ENCODE measurements around the gene HYDIN. TPM values are rescaled to one million over a fixed set of nuclear protein-coding genes. Genes with fewer than 3 reads are reported as not detected.
"Not testable (repeated sequence)": the region's sequence is repeated elsewhere in the genome, so short reads cannot be mapped to it uniquely, and the experiment has no call there.

HYDIN gene
- polyA plus RNA-seq, 12 donors = 0.96 to 4.7 (median 2.6) TPM; not detected in 2

- no peak for DNase-seq
These were observed 4.0 kb downstream of the HYDIN start for GRCh38 chr16:71226229-71227141.

GRCh38 chr16:71225145-71225544, 5.4 kb downstream of the HYDIN start:
- no peak for DNase-seq

GRCh38 chr16:71218306-71218963, 12.1 kb downstream of the HYDIN start:
- DNase-seq = no peak

- DNase-seq = no peak
These were observed 13.0 kb downstream of the HYDIN start for GRCh38 chr16:71217506-71217905.

- DNase-seq = no peak
These were observed 13.8 kb downstream of the HYDIN start for GRCh38 chr16:71216714-71217113.

GRCh38 chr16:71214746-71215381, 15.7 kb downstream of the HYDIN start:
- DNase-seq = no peak

- DNase-seq = no peak
These were observed 24.9 kb downstream of the HYDIN start for GRCh38 chr16:71205482-71206131.

GRCh38 chr16:71203631-71204030, 26.9 kb downstream of the HYDIN start:
- DNase-seq = no peak

- DNase-seq = no peak
These were observed 29.0 kb downstream of the HYDIN start for GRCh38 chr16:71201556-71201955.

- DNase-seq = no peak
These were observed 29.5 kb downstream of the HYDIN start for GRCh38 chr16:71201054-71201453.

GRCh38 chr16:71198408-71198807, 32.1 kb downstream of the HYDIN start:
- no peak for DNase-seq

- no peak for DNase-seq
These were observed 38.1 kb downstream of the HYDIN start for GRCh38 chr16:71192387-71192786.

GRCh38 chr16:71188956-71189712, 41.4 kb downstream of the HYDIN start:
- DNase-seq = no peak

GRCh38 chr16:71185347-71185746, 45.2 kb downstream of the HYDIN start:
- DNase-seq = no peak

GRCh38 chr16:71179569-71179968, 51.0 kb downstream of the HYDIN start:
- no peak for DNase-seq

GRCh38 chr16:71172481-71173207, 57.9 kb downstream of the HYDIN start:
- no peak for DNase-seq

- DNase-seq = not testable (repeated sequence)
These were observed 69.5 kb downstream of the HYDIN start for GRCh38 chr16:71161007-71161406.

- not testable (repeated sequence) for DNase-seq
These were observed 73.2 kb downstream of the HYDIN start for GRCh38 chr16:71157278-71157677.

GRCh38 chr16:71153329-71153728, 77.2 kb downstream of the HYDIN start:
- DNase-seq = not testable (repeated sequence)

GRCh38 chr16:71151654-71152053, 78.9 kb downstream of the HYDIN start:
- not testable (repeated sequence) for DNase-seq

- DNase-seq = not testable (repeated sequence)
These were observed 87.3 kb downstream of the HYDIN start for GRCh38 chr16:71143246-71143645.
